ENCODE measurements around the gene CDC25A.

The CDC25A gene

DNA sequence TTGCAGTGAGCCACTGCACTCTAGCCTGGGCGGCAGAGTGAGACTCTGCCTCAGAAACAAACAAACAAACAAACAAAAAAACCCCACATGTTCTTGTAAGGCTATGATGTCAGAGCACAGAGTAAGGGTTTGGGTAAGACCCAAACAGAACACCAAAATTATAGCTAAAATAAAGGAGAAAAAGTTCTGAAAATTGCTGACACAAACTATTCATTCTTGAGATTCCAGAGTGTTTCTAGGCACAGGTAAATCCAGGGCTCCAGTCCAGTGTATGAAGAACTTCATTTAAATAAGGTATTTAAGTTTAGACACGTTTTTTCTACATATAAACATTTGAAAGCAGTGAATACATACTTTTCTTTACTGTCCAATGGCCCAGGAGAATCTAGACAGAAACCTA, 3.9 kb downstream of the CDC25A start:
- TF ChIP-seq ZNF8 (CRISPR knock-in tag; IDR thresholded peaks at IDR 0.05) (no peak), ZNF565 (CRISPR knock-in tag; conservative IDR thresholded peaks at IDR 0.05; ENCODE audit: low read depth) (no peak), TOX (CRISPR knock-in tag; IDR thresholded peaks at IDR 0.05; ENCODE audit: borderline replicate concordance) (no peak), RARB (CRISPR knock-in tag; IDR thresholded peaks at IDR 0.05) (no peak), ZC3H10 (CRISPR knock-in tag; IDR thresholded peaks at IDR 0.05) (no peak), OSR1 (CRISPR knock-in tag; IDR thresholded peaks at IDR 0.05) (no peak), SNAI2 (CRISPR knock-in tag; IDR thresholded peaks at IDR 0.05) (no peak), BACH2 (CRISPR knock-in tag; IDR thresholded peaks at IDR 0.05; ENCODE audit: borderline replicate concordance) (no peak), PPARA (CRISPR knock-in tag; IDR thresholded peaks at IDR 0.05; ENCODE audit: borderline replicate concordance) (no peak), GLIS3 (CRISPR knock-in tag; IDR thresholded peaks at IDR 0.05) (no peak), TCF4 (CRISPR knock-in tag; IDR thresholded peaks at IDR 0.05; ENCODE audit: borderline replicate concordance) (no peak), ZFP30 (CRISPR knock-in tag; IDR thresholded peaks at IDR 0.05) (no peak), ARNTL (CRISPR knock-in tag; IDR thresholded peaks at IDR 0.05; ENCODE audit: borderline replicate concordance, low read depth) (no peak)
- TF ChIP-seq, protein P1, sequence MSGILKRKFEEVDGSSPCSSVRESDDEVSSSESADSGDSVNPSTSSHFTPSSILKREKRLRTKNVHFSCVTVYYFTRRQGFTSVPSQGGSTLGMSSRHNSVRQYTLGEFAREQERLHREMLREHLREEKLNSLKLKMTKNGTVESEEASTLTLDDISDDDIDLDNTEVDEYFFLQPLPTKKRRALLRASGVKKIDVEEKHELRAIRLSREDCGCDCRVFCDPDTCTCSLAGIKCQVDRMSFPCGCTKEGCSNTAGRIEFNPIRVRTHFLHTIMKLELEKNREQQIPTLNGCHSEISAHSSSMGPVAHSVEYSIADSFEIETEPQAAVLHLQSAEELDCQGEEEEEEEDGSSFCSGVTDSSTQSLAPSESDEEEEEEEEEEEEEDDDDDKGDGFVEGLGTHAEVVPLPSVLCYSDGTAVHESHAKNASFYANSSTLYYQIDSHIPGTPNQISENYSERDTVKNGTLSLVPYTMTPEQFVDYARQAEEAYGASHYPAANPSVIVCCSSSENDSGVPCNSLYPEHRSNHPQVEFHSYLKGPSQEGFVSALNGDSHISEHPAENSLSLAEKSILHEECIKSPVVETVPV (CRISPR knock-in tag; IDR thresholded peaks at IDR 0.05), result no peak
- TF ChIP-seq, protein P2, sequence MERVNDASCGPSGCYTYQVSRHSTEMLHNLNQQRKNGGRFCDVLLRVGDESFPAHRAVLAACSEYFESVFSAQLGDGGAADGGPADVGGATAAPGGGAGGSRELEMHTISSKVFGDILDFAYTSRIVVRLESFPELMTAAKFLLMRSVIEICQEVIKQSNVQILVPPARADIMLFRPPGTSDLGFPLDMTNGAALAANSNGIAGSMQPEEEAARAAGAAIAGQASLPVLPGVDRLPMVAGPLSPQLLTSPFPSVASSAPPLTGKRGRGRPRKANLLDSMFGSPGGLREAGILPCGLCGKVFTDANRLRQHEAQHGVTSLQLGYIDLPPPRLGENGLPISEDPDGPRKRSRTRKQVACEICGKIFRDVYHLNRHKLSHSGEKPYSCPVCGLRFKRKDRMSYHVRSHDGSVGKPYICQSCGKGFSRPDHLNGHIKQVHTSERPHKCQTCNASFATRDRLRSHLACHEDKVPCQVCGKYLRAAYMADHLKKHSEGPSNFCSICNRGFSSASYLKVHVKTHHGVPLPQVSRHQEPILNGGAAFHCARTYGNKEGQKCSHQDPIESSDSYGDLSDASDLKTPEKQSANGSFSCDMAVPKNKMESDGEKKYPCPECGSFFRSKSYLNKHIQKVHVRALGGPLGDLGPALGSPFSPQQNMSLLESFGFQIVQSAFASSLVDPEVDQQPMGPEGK (CRISPR knock-in tag; IDR thresholded peaks at IDR 0.05; ENCODE audit: borderline replicate concordance), result no peak
- TF ChIP-seq, protein P3, sequence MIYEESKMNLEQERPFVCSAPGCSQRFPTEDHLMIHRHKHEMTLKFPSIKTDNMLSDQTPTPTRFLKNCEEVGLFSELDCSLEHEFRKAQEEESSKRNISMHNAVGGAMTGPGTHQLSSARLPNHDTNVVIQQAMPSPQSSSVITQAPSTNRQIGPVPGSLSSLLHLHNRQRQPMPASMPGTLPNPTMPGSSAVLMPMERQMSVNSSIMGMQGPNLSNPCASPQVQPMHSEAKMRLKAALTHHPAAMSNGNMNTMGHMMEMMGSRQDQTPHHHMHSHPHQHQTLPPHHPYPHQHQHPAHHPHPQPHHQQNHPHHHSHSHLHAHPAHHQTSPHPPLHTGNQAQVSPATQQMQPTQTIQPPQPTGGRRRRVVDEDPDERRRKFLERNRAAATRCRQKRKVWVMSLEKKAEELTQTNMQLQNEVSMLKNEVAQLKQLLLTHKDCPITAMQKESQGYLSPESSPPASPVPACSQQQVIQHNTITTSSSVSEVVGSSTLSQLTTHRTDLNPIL (CRISPR knock-in tag; IDR thresholded peaks at IDR 0.05; ENCODE audit: low read depth), result no peak
- TF ChIP-seq, protein P4, sequence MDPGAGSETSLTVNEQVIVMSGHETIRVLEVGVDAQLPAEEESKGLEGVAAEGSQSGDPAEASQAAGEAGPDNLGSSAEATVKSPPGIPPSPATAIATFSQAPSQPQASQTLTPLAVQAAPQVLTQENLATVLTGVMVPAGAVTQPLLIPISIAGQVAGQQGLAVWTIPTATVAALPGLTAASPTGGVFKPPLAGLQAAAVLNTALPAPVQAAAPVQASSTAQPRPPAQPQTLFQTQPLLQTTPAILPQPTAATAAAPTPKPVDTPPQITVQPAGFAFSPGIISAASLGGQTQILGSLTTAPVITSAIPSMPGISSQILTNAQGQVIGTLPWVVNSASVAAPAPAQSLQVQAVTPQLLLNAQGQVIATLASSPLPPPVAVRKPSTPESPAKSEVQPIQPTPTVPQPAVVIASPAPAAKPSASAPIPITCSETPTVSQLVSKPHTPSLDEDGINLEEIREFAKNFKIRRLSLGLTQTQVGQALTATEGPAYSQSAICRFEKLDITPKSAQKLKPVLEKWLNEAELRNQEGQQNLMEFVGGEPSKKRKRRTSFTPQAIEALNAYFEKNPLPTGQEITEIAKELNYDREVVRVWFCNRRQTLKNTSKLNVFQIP (CRISPR knock-in tag; IDR thresholded peaks at IDR 0.05; ENCODE audit: borderline replicate concordance, low read depth), result no peak
- no peak for ATAC-seq

DNA sequence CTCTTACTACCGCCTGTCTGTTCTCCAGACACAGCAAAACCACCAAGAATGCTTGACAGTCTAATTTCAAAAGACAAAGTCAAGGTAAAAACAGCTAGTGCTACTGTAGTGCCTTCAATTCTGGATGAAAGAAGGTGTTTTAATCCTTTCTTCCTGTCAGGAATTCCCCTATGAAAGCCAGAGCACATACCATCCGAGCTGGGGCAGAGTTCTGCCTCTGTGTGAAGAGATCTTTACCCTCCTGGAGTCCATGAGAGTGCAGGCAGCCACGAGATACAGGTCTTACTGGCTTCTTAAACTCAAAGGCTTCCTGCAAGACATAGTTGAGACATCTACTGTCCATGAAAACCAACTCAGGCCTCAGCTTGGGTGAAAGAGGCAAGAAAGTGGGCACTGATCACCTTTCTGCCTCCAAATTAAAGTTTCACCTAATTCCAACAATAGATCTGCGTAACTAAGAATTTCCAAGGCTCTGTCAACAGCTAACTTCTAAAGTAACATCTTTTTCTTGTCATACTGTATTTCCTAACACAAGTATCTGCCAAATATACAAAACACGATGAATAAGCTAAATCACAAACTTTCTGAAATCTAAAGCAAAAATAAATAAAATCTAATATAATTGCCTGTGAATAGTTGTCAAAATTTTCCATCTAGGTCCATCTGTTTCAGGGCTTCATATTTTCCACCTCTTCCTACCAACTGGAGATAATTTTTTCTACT, 7.5 kb downstream of the CDC25A start:
- ATAC-seq, result no peak
- TF ChIP-seq ZNF565 (CRISPR knock-in tag; conservative IDR thresholded peaks at IDR 0.05; ENCODE audit: low read depth) (no peak), PPARA (CRISPR knock-in tag; IDR thresholded peaks at IDR 0.05; ENCODE audit: borderline replicate concordance) (no peak), BACH2 (CRISPR knock-in tag; IDR thresholded peaks at IDR 0.05; ENCODE audit: borderline replicate concordance) (no peak), ZNF8 (CRISPR knock-in tag; IDR thresholded peaks at IDR 0.05) (no peak), TOX (CRISPR knock-in tag; IDR thresholded peaks at IDR 0.05; ENCODE audit: borderline replicate concordance) (no peak), ESRRG (CRISPR knock-in tag; IDR thresholded peaks at IDR 0.05) (no peak), ZC3H10 (CRISPR knock-in tag; IDR thresholded peaks at IDR 0.05) (no peak), OSR1 (CRISPR knock-in tag; IDR thresholded peaks at IDR 0.05) (no peak), ZFP3 (CRISPR knock-in tag; IDR thresholded peaks at IDR 0.05) (no peak), ZFP30 (CRISPR knock-in tag; IDR thresholded peaks at IDR 0.05) (no peak), GLIS3 (CRISPR knock-in tag; IDR thresholded peaks at IDR 0.05) (no peak), SNAI2 (CRISPR knock-in tag; IDR thresholded peaks at IDR 0.05) (no peak)
- TF ChIP-seq, protein P5, sequence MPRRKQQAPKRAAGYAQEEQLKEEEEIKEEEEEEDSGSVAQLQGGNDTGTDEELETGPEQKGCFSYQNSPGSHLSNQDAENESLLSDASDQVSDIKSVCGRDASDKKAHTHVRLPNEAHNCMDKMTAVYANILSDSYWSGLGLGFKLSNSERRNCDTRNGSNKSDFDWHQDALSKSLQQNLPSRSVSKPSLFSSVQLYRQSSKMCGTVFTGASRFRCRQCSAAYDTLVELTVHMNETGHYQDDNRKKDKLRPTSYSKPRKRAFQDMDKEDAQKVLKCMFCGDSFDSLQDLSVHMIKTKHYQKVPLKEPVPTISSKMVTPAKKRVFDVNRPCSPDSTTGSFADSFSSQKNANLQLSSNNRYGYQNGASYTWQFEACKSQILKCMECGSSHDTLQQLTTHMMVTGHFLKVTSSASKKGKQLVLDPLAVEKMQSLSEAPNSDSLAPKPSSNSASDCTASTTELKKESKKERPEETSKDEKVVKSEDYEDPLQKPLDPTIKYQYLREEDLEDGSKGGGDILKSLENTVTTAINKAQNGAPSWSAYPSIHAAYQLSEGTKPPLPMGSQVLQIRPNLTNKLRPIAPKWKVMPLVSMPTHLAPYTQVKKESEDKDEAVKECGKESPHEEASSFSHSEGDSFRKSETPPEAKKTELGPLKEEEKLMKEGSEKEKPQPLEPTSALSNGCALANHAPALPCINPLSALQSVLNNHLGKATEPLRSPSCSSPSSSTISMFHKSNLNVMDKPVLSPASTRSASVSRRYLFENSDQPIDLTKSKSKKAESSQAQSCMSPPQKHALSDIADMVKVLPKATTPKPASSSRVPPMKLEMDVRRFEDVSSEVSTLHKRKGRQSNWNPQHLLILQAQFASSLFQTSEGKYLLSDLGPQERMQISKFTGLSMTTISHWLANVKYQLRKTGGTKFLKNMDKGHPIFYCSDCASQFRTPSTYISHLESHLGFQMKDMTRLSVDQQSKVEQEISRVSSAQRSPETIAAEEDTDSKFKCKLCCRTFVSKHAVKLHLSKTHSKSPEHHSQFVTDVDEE (CRISPR knock-in tag; IDR thresholded peaks at IDR 0.05), result no peak
- TF ChIP-seq, protein P4 (CRISPR knock-in tag; IDR thresholded peaks at IDR 0.05; ENCODE audit: borderline replicate concordance, low read depth), result no peak

Data from SK-N-SH treated with all-trans-retinoic acid at 6 μM for 48 hours (cell line).